KMS-11 (cell line): Measurements from ENCODE around the gene METTL1.

ENCODE experiments used
- H2AFZ ChIP-seq: fragments of 200-600 bp; sonication (generic); 2 replicates; pipeline ENCODE4 v1.6.1; 2016; ENCODE audit warnings: antibody characterized with exemption, mixed run types, low read depth
- H3K27ac ChIP-seq: fragments of 200-600 bp; sonication (generic); 2 replicates; pipeline ENCODE4 v1.6.1; 2016; ENCODE audit warnings: mild to moderate bottlenecking, mixed run types
- H3K27me3 ChIP-seq: fragments of 200-600 bp; sonication (generic); 2 replicates; pipeline ENCODE4 v1.6.1; 2017; ENCODE audit warnings: mild to moderate bottlenecking, low read depth, mixed run types, moderate library complexity; ENCODE audit not compliant: insufficient read depth
- H3K36me3 ChIP-seq: fragments of 200-600 bp; sonication (generic); 2 replicates; pipeline ENCODE4 v1.6.1; 2017; ENCODE audit warnings: mild to moderate bottlenecking, mixed run types; ENCODE audit not compliant: insufficient read depth
- H3K4me1 ChIP-seq: fragments of 200-600 bp; sonication (generic); 2 replicates; pipeline ENCODE4 v1.6.1; 2016; ENCODE audit warnings: mild to moderate bottlenecking, low read depth, mixed run types; ENCODE audit not compliant: poor library complexity, severe bottlenecking
- H3K4me2 ChIP-seq: fragments of 200-600 bp; sonication (generic); 2 replicates; pipeline ENCODE4 v1.7.0; 2016; ENCODE audit warnings: mild to moderate bottlenecking, mixed run types
- H3K4me3 ChIP-seq: fragments of 200-600 bp; sonication (generic); IDR thresholded peaks from 2 replicates; pipeline ENCODE4 v1.6.1; 2017; ENCODE audit warnings: low read depth, low read length, mixed read lengths; ENCODE audit not compliant: insufficient read depth
- H3K79me2 ChIP-seq: fragments of 200-600 bp; sonication (generic); 2 replicates; pipeline ENCODE4 v1.6.1; 2016; ENCODE audit warnings: low read depth, mixed run types; ENCODE audit not compliant: insufficient read depth
- H3K9ac ChIP-seq: fragments of 200-600 bp; sonication (generic); 2 replicates; pipeline ENCODE4 v1.6.1; 2016; ENCODE audit warnings: mild to moderate bottlenecking, mixed run types
- H4K20me1 ChIP-seq: fragments of 200-600 bp; sonication (generic); 2 replicates; pipeline ENCODE4 v1.6.1; 2016; ENCODE audit warnings: mild to moderate bottlenecking, mixed run types; ENCODE audit not compliant: insufficient read depth
- TF ChIP-seq, protein P1 (sequence below): fragments of 200-600 bp; sonication (generic); conservative IDR thresholded peaks from 2 replicates; pipeline ENCODE4 v1.6.1; 2017; ENCODE audit warnings: low read depth, mild to moderate bottlenecking, antibody characterized with exemption, low read length, moderate library complexity, mixed read lengths

Gene METTL1

DNA sequence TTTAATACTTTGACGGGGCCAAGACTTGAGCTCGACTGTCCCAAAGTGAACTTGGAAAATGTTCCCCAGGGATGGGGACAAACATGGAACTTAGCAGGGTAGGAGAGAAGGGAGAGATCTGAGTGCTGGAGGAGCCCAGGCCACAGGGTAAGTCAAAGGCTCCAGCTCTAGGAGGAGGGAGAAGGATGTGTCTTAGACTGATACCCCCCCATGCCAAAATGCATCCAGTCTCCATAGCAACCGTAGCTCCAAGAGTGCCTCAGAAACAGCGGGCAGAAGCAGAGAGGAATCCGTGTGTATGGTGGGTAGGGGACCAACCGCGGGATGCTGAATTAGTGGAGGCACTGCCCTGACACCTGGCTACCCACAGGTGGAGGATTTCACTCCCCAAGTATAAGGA is 32.5 kb downstream of the METTL1 start:
- no peak overlapping the region for H3K4me2 ChIP-seq
- no peaks in the 10 kb centered on the region for H4K20me1 ChIP-seq
- TF ChIP-seq, protein P1, sequence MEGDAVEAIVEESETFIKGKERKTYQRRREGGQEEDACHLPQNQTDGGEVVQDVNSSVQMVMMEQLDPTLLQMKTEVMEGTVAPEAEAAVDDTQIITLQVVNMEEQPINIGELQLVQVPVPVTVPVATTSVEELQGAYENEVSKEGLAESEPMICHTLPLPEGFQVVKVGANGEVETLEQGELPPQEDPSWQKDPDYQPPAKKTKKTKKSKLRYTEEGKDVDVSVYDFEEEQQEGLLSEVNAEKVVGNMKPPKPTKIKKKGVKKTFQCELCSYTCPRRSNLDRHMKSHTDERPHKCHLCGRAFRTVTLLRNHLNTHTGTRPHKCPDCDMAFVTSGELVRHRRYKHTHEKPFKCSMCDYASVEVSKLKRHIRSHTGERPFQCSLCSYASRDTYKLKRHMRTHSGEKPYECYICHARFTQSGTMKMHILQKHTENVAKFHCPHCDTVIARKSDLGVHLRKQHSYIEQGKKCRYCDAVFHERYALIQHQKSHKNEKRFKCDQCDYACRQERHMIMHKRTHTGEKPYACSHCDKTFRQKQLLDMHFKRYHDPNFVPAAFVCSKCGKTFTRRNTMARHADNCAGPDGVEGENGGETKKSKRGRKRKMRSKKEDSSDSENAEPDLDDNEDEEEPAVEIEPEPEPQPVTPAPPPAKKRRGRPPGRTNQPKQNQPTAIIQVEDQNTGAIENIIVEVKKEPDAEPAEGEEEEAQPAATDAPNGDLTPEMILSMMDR, result no peak
- H2AFZ ChIP-seq, result no peak overlapping the region
- no peak overlapping the region for H3K27ac ChIP-seq
- H3K36me3 ChIP-seq, result no peaks in the 10 kb centered on the region
- H3K4me3 ChIP-seq, result no peak overlapping the region
- H3K9ac ChIP-seq, result no peak overlapping the region
- H3K79me2 ChIP-seq, result no peaks in the 10 kb centered on the region
- peaks cover 32% of the 10 kb centered on the region for H3K4me1 ChIP-seq
- H3K27me3 ChIP-seq, result peaks cover 7% of the 10 kb centered on the region; the same call in 1 of the 2 replicates

- Histone ChIP-seq H4K20me1 (no peaks in the 10 kb centered on the region), H3K36me3 (no peaks in the 10 kb centered on the region), H3K27me3 (peaks cover 10% of the 10 kb centered on the region; the same call in 1 of the 2 replicates), H3K79me2 (no peaks in the 10 kb centered on the region), H3K27ac (no peak within 1 kb of the TSS), H3K4me2 (no peak within 1 kb of the TSS), H3K4me3 (no peak within 1 kb of the TSS), H3K9ac (no peak within 1 kb of the TSS), H2AFZ (no peak within 1 kb of the TSS), H3K4me1 (peaks cover 26% of the 10 kb centered on the region)
- TF ChIP-seq, protein P1, result no peak
These were observed 33.2 kb downstream of the METTL1 start, which contains the start of gene AGAP2 for GRCh38 chr12:57738661-57739237. Gene AGAP2 (minus strand): TSS chr12:57738742. CDS start chr12:57738246, 496 bp downstream.

GRCh38 chr12:57737467-57738460 is 34.1 kb downstream of the METTL1 start:
- Histone ChIP-seq H3K4me3 (no peak overlapping the region), H3K27me3 (peaks cover 10% of the 10 kb centered on the region; the same call in 1 of the 2 replicates), H3K27ac (no peak overlapping the region), H3K79me2 (no peaks in the 10 kb centered on the region), H3K4me1 (peaks cover 18% of the 10 kb centered on the region), H4K20me1 (no peaks in the 10 kb centered on the region), H3K36me3 (no peaks in the 10 kb centered on the region), H3K9ac (no peak overlapping the region), H3K4me2 (no peak overlapping the region), H2AFZ (no peak overlapping the region)
- TF ChIP-seq, protein P1, result no peak

- Histone ChIP-seq H3K27me3 (peaks cover 10% of the 10 kb centered on the region; the same call in 1 of the 2 replicates), H2AFZ (no peak overlapping the region), H3K4me2 (no peak overlapping the region), H3K79me2 (no peaks in the 10 kb centered on the region), H3K36me3 (no peaks in the 10 kb centered on the region), H3K4me1 (peaks cover 9% of the 10 kb centered on the region), H3K27ac (no peak overlapping the region), H3K4me3 (no peak overlapping the region), H4K20me1 (no peaks in the 10 kb centered on the region), H3K9ac (no peak overlapping the region)
- TF ChIP-seq, protein P1, result no peak
These were observed 35.0 kb downstream of the METTL1 start for GRCh38 chr12:57736741-57737466.
